Ramos (cell line): ENCODE results near the gene ZEB1.
"Not testable (repeated sequence)": the region's sequence is repeated elsewhere in the genome, so short reads cannot be mapped to it uniquely, and the experiment has no call there.

ENCODE experiments used
- in situ Hi-C: fragments of 300-500 bp; cut with MboI; formaldehyde crosslinking; loops from one replicate; pipeline ENCODE4 v1.14.3; 2022; ENCODE audit warnings: low sequenced_read_pairs; ENCODE audit not compliant: unreplicated experiment

ZEB1 gene

GRCh38 chr10:31317652-31318381 is 1.2 kb upstream of the ZEB1 start:
- in situ Hi-C loops = no loop called here

GRCh38 chr10:31318382-31318853 is 598 bp upstream of the ZEB1 start:
- in situ Hi-C loops = no loop called here

GRCh38 chr10:31319602-31320549 is 860 bp downstream of the ZEB1 start:
- in situ Hi-C loops = no loop called here

GRCh38 chr10:31320550-31321211 is 1.7 kb downstream of the ZEB1 start:
- in situ Hi-C loops = no loop called here

GRCh38 chr10:31321396-31321941 is 2.5 kb downstream of the ZEB1 start:
- in situ Hi-C loops = no loop called here

GRCh38 chr10:31322647-31323046 is 3.6 kb downstream of the ZEB1 start:
- in situ Hi-C loops = no loop called here

GRCh38 chr10:31340343-31340742 is 21.3 kb downstream of the ZEB1 start:
- in situ Hi-C loops = no loop called here

- in situ Hi-C loops = no loop called here
These were observed 22.5 kb downstream of the ZEB1 start for GRCh38 chr10:31341552-31341951.

GRCh38 chr10:31343009-31343408 is 24.0 kb downstream of the ZEB1 start:
- in situ Hi-C loops = no loop called here

- in situ Hi-C loops = no loop called here
These were observed 24.5 kb downstream of the ZEB1 start for GRCh38 chr10:31343551-31343950.

- in situ Hi-C loops = no loop called here
These were observed 26.9 kb downstream of the ZEB1 start for GRCh38 chr10:31345886-31346285.

GRCh38 chr10:31346953-31347352 is 27.9 kb downstream of the ZEB1 start:
- in situ Hi-C loops = no loop called here

- in situ Hi-C loops = no loop called here
These were observed 28.7 kb downstream of the ZEB1 start for GRCh38 chr10:31347705-31348104.

GRCh38 chr10:31350891-31351290 is 31.9 kb downstream of the ZEB1 start:
- in situ Hi-C loops = no loop called here

- in situ Hi-C loops = no loop called here
These were observed 33.6 kb downstream of the ZEB1 start for GRCh38 chr10:31352436-31353226.

GRCh38 chr10:31353574-31353973 is 34.6 kb downstream of the ZEB1 start:
- in situ Hi-C loops = no loop called here

- in situ Hi-C loops = no loop called here
These were observed 39.8 kb downstream of the ZEB1 start for GRCh38 chr10:31358688-31359330.

GRCh38 chr10:31359979-31360378 is 41.0 kb downstream of the ZEB1 start:
- in situ Hi-C loops = no loop called here

GRCh38 chr10:31361475-31361874 is 42.5 kb downstream of the ZEB1 start:
- in situ Hi-C loops = not testable (repeated sequence)
